ENCODE results near the gene RBP3.

Gene RBP3

DNA sequence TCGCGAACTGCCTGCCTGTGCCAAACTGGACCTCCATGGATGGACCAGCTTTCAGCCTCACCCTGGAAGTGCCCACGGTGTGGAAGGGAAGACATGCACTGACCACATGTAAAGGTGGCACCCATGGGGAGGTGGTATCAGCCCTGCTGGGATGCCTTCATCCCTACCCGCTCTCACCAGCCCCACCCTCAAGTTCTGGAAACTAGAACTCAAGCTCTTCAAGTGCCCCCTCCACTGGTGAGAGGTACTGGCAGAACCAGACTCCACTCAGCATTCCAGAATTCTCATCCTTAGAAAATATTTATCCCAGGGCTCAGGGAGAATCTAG lies 30.0 kb downstream of the RBP3 start:
- Histone ChIP-seq H4K20me1 (ENCODE audit: control insufficient read depth, insufficient read depth, low read depth, low read length) (no peaks in the 10 kb centered on the region), H3K27ac (ENCODE audit: low read depth, low read length) (no peak overlapping the region), H3K4me1 (ENCODE audit: control insufficient read depth, low read length) (no peaks in the 10 kb centered on the region), H3K4me3 (ENCODE audit: low read length) (no peak overlapping the region), H3K9me2 (replicated peaks; ENCODE audit: control insufficient read depth, low read length) (no peaks in the 10 kb centered on the region), H3K4me2 (ENCODE audit: low read length) (no peak overlapping the region), H3K9me3 (ENCODE audit: control insufficient read depth, insufficient read depth, low read length) (no peaks in the 10 kb centered on the region), H3K27me3 (ENCODE audit: control insufficient read depth, low read length) (peaks cover 18% of the 10 kb centered on the region), H3K79me2 (ENCODE audit: control insufficient read depth, low read length) (no peaks in the 10 kb centered on the region), H3F3A (ENCODE audit: control insufficient read depth, insufficient read depth) (no peaks in the 10 kb centered on the region), H3K36me3 (ENCODE audit: control insufficient read depth, low read length) (no peaks in the 10 kb centered on the region)
- no peak for TF ChIP-seq EZH2phosphoT487 (IDR thresholded peaks at IDR 0.05; ENCODE audit: borderline replicate concordance, low read length)
- TF ChIP-seq, protein P1, sequence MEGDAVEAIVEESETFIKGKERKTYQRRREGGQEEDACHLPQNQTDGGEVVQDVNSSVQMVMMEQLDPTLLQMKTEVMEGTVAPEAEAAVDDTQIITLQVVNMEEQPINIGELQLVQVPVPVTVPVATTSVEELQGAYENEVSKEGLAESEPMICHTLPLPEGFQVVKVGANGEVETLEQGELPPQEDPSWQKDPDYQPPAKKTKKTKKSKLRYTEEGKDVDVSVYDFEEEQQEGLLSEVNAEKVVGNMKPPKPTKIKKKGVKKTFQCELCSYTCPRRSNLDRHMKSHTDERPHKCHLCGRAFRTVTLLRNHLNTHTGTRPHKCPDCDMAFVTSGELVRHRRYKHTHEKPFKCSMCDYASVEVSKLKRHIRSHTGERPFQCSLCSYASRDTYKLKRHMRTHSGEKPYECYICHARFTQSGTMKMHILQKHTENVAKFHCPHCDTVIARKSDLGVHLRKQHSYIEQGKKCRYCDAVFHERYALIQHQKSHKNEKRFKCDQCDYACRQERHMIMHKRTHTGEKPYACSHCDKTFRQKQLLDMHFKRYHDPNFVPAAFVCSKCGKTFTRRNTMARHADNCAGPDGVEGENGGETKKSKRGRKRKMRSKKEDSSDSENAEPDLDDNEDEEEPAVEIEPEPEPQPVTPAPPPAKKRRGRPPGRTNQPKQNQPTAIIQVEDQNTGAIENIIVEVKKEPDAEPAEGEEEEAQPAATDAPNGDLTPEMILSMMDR (IDR thresholded peaks at IDR 0.05; ENCODE audit: low read depth, low read length, poor library complexity, severe bottlenecking), result no peak

DNA sequence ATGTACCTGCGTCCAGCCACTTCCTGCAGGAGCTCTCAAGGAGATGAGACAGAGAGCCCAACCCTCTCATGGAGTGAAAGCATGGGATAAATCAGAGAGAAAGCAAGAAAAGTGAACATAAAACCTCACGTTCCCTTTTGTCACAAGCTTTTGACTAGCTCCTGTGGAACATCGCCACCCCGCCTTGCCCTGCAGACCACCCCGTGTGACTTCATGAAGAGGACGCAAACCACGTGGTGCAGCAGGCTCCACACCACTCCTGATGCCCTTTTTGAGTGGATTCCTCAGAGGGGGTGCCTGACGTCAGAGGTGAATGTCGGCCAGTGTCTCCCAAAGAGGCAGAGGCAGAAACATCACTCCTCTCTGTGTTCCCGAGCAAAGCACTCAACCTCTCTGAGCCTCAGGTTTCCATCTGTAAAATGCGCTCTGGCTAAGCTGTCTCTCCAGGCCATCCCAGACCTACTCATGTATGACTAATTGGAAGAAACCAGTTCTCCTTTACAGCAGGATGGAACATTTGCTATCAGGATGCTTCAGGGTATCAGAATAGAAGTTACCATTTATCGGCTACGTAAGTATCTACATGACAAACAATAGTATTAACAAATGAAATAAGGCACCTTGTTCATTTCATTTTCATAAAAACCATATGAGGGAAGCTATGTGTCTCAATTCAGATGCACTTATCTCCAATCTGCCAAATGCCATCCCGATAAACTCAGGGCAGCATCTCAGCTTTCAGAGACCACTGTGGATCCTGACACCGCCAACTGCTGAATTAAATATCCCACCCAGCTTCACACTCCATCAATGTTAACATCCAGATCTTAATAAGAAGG lies 30.7 kb downstream of the RBP3 start:
- Histone ChIP-seq H3K79me2 (ENCODE audit: control insufficient read depth, low read length) (no peaks in the 10 kb centered on the region), H4K20me1 (ENCODE audit: control insufficient read depth, insufficient read depth, low read depth, low read length) (no peaks in the 10 kb centered on the region; the same call in 1 of the 2 replicates), H3K9me2 (replicated peaks; ENCODE audit: control insufficient read depth, low read length) (no peaks in the 10 kb centered on the region), H3K36me3 (ENCODE audit: control insufficient read depth, low read length) (no peaks in the 10 kb centered on the region), H3K27ac (ENCODE audit: low read depth, low read length) (no peak overlapping the region), H3K4me1 (ENCODE audit: control insufficient read depth, low read length) (peaks cover 5% of the 10 kb centered on the region), H3K4me3 (ENCODE audit: low read length) (no peak overlapping the region), H3F3A (ENCODE audit: control insufficient read depth, insufficient read depth) (no peaks in the 10 kb centered on the region), H3K4me2 (ENCODE audit: low read length) (no peak overlapping the region), H3K9me3 (ENCODE audit: control insufficient read depth, insufficient read depth, low read length) (no peaks in the 10 kb centered on the region), H3K27me3 (ENCODE audit: control insufficient read depth, low read length) (peaks cover 25% of the 10 kb centered on the region)
- TF ChIP-seq EZH2phosphoT487 (IDR thresholded peaks at IDR 0.05; ENCODE audit: borderline replicate concordance, low read length), result no peak
- TF ChIP-seq, protein P1 (IDR thresholded peaks at IDR 0.05; ENCODE audit: low read depth, low read length, poor library complexity, severe bottlenecking), result no peak

DNA sequence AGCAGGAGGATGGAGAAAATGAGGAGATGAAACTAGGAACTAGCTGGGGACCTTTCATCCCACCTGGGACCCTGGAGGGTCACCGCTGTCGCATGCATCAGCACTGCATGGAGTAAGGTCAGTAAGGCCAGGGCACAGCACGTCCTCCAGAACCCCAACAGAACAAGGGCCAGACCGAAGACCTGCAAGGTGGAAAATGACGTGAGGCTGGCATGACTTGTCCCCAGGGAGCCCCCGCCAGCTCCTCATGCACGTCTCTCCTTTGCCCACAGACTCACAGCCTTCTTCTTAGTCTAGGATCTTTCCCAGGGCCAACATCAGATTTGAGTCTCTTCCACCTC lies 31.3 kb downstream of the RBP3 start:
- H4K20me1 ChIP-seq (ENCODE audit: control insufficient read depth, insufficient read depth, low read depth, low read length), result no peaks in the 10 kb centered on the region; the same call in 1 of the 2 replicates
- H3F3A ChIP-seq (ENCODE audit: control insufficient read depth, insufficient read depth), result no peaks in the 10 kb centered on the region
- no peak overlapping the region for H3K4me3 ChIP-seq (ENCODE audit: low read length)
- H3K27me3 ChIP-seq (ENCODE audit: control insufficient read depth, low read length), result peaks cover 27% of the 10 kb centered on the region
- no peaks in the 10 kb centered on the region for H3K9me3 ChIP-seq (ENCODE audit: control insufficient read depth, insufficient read depth, low read length)
- TF ChIP-seq EZH2phosphoT487 (IDR thresholded peaks at IDR 0.05; ENCODE audit: borderline replicate concordance, low read length), result no peak
- TF ChIP-seq, protein P1 (IDR thresholded peaks at IDR 0.05; ENCODE audit: low read depth, low read length, poor library complexity, severe bottlenecking), result no peak
- no peaks in the 10 kb centered on the region for H3K36me3 ChIP-seq (ENCODE audit: control insufficient read depth, low read length)
- no peaks in the 10 kb centered on the region for H3K9me2 ChIP-seq (replicated peaks; ENCODE audit: control insufficient read depth, low read length)
- no peaks in the 10 kb centered on the region for H3K79me2 ChIP-seq (ENCODE audit: control insufficient read depth, low read length)
- H3K4me2 ChIP-seq (ENCODE audit: low read length), result no peak overlapping the region
- H3K4me1 ChIP-seq (ENCODE audit: control insufficient read depth, low read length), result peaks cover 7% of the 10 kb centered on the region
- no peak overlapping the region for H3K27ac ChIP-seq (ENCODE audit: low read depth, low read length)

Data from DOHH2 (cell line).